ENCODE data around the gene MFAP4.

MFAP4 gene

DNA sequence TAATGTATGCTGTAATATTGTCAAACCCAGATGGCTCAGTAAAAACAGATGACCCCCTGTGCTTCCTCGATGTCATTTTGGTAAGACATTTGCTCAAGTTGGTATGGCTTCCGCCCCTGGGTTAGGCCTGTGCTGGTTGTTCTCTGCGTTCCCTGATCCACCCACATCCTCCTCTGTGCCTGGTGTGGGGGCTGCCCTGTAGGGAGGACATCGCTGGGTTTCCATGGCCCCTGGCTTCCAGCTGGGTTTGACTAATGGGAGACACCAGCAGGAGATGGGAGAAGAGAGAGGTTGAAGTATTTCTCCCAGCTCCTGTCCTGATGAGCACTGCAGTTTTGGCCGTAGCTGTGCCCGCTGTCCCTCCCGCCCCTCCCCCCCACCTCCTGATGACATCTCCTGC, 4.4 kb upstream of the MFAP4 start:
- TF ChIP-seq, protein P1, sequence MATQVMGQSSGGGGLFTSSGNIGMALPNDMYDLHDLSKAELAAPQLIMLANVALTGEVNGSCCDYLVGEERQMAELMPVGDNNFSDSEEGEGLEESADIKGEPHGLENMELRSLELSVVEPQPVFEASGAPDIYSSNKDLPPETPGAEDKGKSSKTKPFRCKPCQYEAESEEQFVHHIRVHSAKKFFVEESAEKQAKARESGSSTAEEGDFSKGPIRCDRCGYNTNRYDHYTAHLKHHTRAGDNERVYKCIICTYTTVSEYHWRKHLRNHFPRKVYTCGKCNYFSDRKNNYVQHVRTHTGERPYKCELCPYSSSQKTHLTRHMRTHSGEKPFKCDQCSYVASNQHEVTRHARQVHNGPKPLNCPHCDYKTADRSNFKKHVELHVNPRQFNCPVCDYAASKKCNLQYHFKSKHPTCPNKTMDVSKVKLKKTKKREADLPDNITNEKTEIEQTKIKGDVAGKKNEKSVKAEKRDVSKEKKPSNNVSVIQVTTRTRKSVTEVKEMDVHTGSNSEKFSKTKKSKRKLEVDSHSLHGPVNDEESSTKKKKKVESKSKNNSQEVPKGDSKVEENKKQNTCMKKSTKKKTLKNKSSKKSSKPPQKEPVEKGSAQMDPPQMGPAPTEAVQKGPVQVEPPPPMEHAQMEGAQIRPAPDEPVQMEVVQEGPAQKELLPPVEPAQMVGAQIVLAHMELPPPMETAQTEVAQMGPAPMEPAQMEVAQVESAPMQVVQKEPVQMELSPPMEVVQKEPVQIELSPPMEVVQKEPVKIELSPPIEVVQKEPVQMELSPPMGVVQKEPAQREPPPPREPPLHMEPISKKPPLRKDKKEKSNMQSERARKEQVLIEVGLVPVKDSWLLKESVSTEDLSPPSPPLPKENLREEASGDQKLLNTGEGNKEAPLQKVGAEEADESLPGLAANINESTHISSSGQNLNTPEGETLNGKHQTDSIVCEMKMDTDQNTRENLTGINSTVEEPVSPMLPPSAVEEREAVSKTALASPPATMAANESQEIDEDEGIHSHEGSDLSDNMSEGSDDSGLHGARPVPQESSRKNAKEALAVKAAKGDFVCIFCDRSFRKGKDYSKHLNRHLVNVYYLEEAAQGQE (IDR thresholded peaks at IDR 0.05; ENCODE audit: low read depth): no peak
- TF ChIP-seq CREB1 (IDR thresholded peaks at IDR 0.05; ENCODE audit: low read depth): no peak
- TF ChIP-seq ZBTB7A (IDR thresholded peaks at IDR 0.05; ENCODE audit: low read depth): no peak
- no peak for TF ChIP-seq EP300 (IDR thresholded peaks at IDR 0.05; ENCODE audit: borderline replicate concordance)
- TF ChIP-seq CEBPB (IDR thresholded peaks at IDR 0.05): no peak
- TF ChIP-seq TEAD4 (IDR thresholded peaks at IDR 0.05): no peak
- TF ChIP-seq RAD21 (IDR thresholded peaks at IDR 0.05; ENCODE audit: low read depth): no peak
- no peak for TF ChIP-seq EGR1 (IDR thresholded peaks at IDR 0.05)
- TF ChIP-seq, protein P2, sequence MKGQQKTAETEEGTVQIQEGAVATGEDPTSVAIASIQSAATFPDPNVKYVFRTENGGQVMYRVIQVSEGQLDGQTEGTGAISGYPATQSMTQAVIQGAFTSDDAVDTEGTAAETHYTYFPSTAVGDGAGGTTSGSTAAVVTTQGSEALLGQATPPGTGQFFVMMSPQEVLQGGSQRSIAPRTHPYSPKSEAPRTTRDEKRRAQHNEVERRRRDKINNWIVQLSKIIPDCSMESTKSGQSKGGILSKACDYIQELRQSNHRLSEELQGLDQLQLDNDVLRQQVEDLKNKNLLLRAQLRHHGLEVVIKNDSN (IDR thresholded peaks at IDR 0.05): no peak
- TF ChIP-seq YY1 (IDR thresholded peaks at IDR 0.05; ENCODE audit: low read depth): no peak
- TF ChIP-seq NFIC (IDR thresholded peaks at IDR 0.05): no peak
- TF ChIP-seq TCF12 (IDR thresholded peaks at IDR 0.05; ENCODE audit: low read depth): no peak
- TF ChIP-seq TAF1 (IDR thresholded peaks at IDR 0.05; ENCODE audit: low read depth): no peak
- TF ChIP-seq, protein P3, sequence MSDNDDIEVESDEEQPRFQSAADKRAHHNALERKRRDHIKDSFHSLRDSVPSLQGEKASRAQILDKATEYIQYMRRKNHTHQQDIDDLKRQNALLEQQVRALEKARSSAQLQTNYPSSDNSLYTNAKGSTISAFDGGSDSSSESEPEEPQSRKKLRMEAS (IDR thresholded peaks at IDR 0.05): no peak
- no peak for TF ChIP-seq FOXM1 (IDR thresholded peaks at IDR 0.05; ENCODE audit: borderline replicate concordance, low read depth)

DNA sequence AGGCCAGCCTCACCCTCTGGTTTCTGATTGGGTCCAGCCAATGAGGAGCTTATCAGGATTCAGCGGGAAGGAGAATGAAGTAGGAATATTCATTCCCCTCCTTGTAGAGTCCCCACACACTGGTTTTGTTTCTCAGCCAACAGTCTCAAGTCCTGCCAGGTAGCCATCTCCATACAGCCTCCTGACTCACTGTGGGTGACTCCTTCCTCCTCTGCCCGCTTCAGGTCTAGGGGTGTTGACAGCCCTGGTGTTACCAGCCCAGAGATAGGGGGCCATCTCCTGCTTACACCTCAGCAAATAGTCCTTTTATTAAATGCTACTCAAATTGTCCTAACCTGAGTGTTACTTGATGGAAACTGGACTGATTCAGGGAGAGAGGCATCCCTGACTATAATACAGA, 4.0 kb upstream of the MFAP4 start:
- TF ChIP-seq NFIC (IDR thresholded peaks at IDR 0.05) (no peak), TAF1 (IDR thresholded peaks at IDR 0.05; ENCODE audit: low read depth) (no peak), FOXM1 (IDR thresholded peaks at IDR 0.05; ENCODE audit: borderline replicate concordance, low read depth) (no peak), EGR1 (IDR thresholded peaks at IDR 0.05) (no peak), TCF12 (IDR thresholded peaks at IDR 0.05; ENCODE audit: low read depth) (no peak), ZBTB7A (IDR thresholded peaks at IDR 0.05; ENCODE audit: low read depth) (no peak), CEBPB (IDR thresholded peaks at IDR 0.05) (no peak), RAD21 (IDR thresholded peaks at IDR 0.05; ENCODE audit: low read depth) (no peak)
- TF ChIP-seq, protein P2 (IDR thresholded peaks at IDR 0.05): no peak
- TF ChIP-seq, protein P3 (IDR thresholded peaks at IDR 0.05): no peak

DNA sequence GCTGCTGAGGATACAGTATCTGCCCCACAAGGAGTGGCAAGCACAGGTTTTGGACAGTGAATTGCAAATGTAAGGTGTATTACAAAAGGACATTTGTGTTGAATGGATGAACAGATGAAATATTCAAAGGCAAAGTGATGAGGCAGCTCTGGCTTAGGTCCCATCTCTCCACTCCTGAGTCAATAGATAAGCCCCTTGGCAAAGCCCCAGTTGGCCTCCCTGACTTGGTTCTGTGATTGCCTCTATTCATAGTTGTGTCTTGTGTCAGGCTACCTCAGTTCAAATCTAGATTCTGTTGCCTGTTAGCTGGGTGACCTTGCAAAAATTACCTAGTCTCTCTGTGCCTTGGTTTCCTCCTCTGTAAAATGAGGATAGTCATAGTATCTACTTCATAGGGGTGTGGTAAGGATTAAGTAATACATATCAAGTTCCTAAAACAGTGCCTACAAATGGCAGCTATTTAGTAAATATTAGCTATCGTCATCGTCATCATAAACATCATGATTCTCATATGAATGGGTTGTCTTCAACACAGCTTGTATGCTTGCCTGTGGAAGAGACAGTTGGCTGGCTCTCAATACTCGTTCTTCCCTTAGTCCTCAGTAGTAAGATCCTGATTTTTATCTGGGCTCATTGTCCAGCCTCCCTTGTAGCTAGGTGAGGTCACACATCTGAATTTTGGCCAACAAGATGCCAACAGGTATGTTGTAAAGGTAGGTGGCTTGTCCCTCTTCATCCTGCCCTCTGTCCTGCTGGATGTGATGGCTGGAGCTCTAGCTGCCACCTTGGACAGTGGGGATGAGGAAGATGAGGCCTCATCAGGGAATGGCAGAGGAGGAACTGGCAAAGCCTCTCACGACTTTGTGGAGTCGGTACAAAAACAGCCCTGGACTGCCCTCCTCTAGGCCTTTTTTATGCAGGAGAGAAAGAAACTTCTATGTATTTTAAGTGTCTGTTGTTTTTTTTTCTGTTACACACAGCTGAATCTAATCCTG, 2.1 kb upstream of the MFAP4 start:
- TF ChIP-seq TEAD4 (IDR thresholded peaks at IDR 0.05) (no peak), FOXM1 (IDR thresholded peaks at IDR 0.05; ENCODE audit: borderline replicate concordance, low read depth) (no peak), CEBPB (IDR thresholded peaks at IDR 0.05) (no peak), ZBTB7A (IDR thresholded peaks at IDR 0.05; ENCODE audit: low read depth) (no peak), NFIC (IDR thresholded peaks at IDR 0.05) (no peak), YY1 (IDR thresholded peaks at IDR 0.05; ENCODE audit: low read depth) (no peak), TCF12 (IDR thresholded peaks at IDR 0.05; ENCODE audit: low read depth) (no peak), EGR1 (IDR thresholded peaks at IDR 0.05) (no peak), TAF1 (IDR thresholded peaks at IDR 0.05; ENCODE audit: low read depth) (no peak), RAD21 (IDR thresholded peaks at IDR 0.05; ENCODE audit: low read depth) (no peak)
- TF ChIP-seq, protein P2 (IDR thresholded peaks at IDR 0.05): no peak
- TF ChIP-seq, protein P1 (IDR thresholded peaks at IDR 0.05; ENCODE audit: low read depth): no peak

DNA sequence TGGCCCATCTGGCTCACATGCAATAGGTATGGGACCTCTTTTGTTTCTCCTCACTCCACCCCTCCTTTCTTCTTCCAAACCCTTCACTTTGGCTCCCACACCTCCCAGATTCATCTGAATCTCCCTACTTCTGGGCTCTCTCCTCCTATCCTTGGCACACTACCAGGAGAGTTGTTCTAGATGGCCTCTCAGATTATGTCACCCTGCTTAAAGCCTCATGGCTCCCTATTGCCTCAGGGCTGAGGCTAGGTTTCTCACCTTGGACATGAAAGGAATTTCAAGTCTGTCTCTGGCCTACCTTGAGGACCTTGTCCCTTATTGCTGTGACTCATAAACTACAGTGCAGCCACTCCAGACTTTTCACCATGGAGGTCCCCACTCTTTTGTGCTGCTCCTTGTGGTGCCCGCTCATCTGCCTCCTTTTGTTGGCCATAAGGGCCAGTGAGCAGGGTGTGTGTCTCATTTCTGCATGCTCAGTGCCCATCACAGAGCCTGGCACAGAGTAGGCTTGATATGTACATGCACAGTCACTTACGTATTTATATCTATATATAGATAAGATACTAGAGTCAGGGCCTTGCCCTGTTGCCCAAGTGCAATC, 1.0 kb upstream of the MFAP4 start:
- no peak for TF ChIP-seq RAD21 (IDR thresholded peaks at IDR 0.05; ENCODE audit: low read depth)
- no peak for TF ChIP-seq ZBTB7A (IDR thresholded peaks at IDR 0.05; ENCODE audit: low read depth)
- no peak for TF ChIP-seq NFIC (IDR thresholded peaks at IDR 0.05)
- TF ChIP-seq YY1 (IDR thresholded peaks at IDR 0.05; ENCODE audit: low read depth): no peak
- TF ChIP-seq TEAD4 (IDR thresholded peaks at IDR 0.05): no peak
- TF ChIP-seq EGR1 (IDR thresholded peaks at IDR 0.05): no peak
- TF ChIP-seq, protein P1 (IDR thresholded peaks at IDR 0.05; ENCODE audit: low read depth): no peak
- no peak for TF ChIP-seq CREB1 (IDR thresholded peaks at IDR 0.05; ENCODE audit: low read depth)
